ENCODE data around the gene HOXA11.
A peak's percentile ranks its signal among the peaks of the same experiment; 100 is the strongest.

HOXA11 gene
- total RNA-seq = 0 reads per million in 4 donors

GRCh38 chr7:27185013-27185853 lies at the start of gene HOXA11:
Gene HOXA11 (minus strand): TSS chr7:27185232. CDS start chr7:27185144, 88 bp downstream.
- no peak for DNase-seq

- DNase-seq = no peak
These were observed 44.4 kb upstream of the HOXA11 start for GRCh38 chr7:27229448-27229847.

GRCh38 chr7:27224983-27225934 lies 40.2 kb upstream of the HOXA11 start:
- DNase-seq = no peak

- DNase-seq = no peak
These were observed 39.0 kb upstream of the HOXA11 start for GRCh38 chr7:27223941-27224575.

- DNase-seq = no peak
These were observed 36.3 kb upstream of the HOXA11 start for GRCh38 chr7:27221201-27221797.

GRCh38 chr7:27220440-27220955 lies 35.5 kb upstream of the HOXA11 start:
- no peak for DNase-seq

- no peak for DNase-seq
These were observed 34.8 kb upstream of the HOXA11 start for GRCh38 chr7:27219821-27220220.

- no peak for DNase-seq
These were observed 32.9 kb upstream of the HOXA11 start for GRCh38 chr7:27217951-27218350.

GRCh38 chr7:27215356-27215755 lies 30.3 kb upstream of the HOXA11 start:
- no peak for DNase-seq

GRCh38 chr7:27214239-27214950 lies 29.4 kb upstream of the HOXA11 start:
- DNase-seq = no peak

GRCh38 chr7:27213433-27214238 lies 28.6 kb upstream of the HOXA11 start:
- no peak for DNase-seq

- DNase-seq = no peak
These were observed 27.7 kb upstream of the HOXA11 start for GRCh38 chr7:27212497-27213432.

GRCh38 chr7:27211764-27212204 lies 26.8 kb upstream of the HOXA11 start:
- DNase-seq = no peak

- no peak for DNase-seq
These were observed 26.0 kb upstream of the HOXA11 start for GRCh38 chr7:27211084-27211446.

- peak in 1 of 5 donors; percentile 17 for DNase-seq
These were observed 25.5 kb upstream of the HOXA11 start for GRCh38 chr7:27210441-27211083.

- no peak for DNase-seq
These were observed 25.0 kb upstream of the HOXA11 start for GRCh38 chr7:27209933-27210440.

- DNase-seq = no peak
These were observed 24.0 kb upstream of the HOXA11 start for GRCh38 chr7:27208998-27209397.

GRCh38 chr7:27207348-27207985 lies 22.4 kb upstream of the HOXA11 start:
- DNase-seq = no peak
